Thymus (tissue), 11 donors: ENCODE data around the gene BTRC. TPM values are rescaled to one million over a fixed set of nuclear protein-coding genes. Genes with fewer than 3 reads are reported as not detected.

Source experiments
- DNase-seq, 9 donors: peaks; one replicate each; pipeline ENCODE4 v3.0.0-alpha.2; 2013; ENCODE audit warnings: low spot score in 9 of 9, low read depth in 6 of 9, missing footprints in 1 of 9
- H3K27ac ChIP-seq, 2 donors: one replicate each; pipeline ENCODE4 v1.5.1; 2013; ENCODE audit warnings: control low read depth in 1 of 2, low read depth in 1 of 2, low read length in 1 of 2, mild to moderate bottlenecking in 1 of 2, moderate library complexity in 1 of 2
- H3K27me3 ChIP-seq, 2 donors: one replicate each; pipeline ENCODE4 v1.5.1; 2013; ENCODE audit warnings: low read length in 1 of 2; ENCODE audit not compliant: control insufficient read depth in 2 of 2, insufficient read depth in 1 of 2
- H3K36me3 ChIP-seq, 2 donors: one replicate each; pipeline ENCODE4 v1.5.1; 2013; ENCODE audit warnings: low read length in 1 of 2, mild to moderate bottlenecking in 1 of 2, moderate library complexity in 1 of 2; ENCODE audit not compliant: control insufficient read depth in 2 of 2, insufficient read depth in 2 of 2
- H3K4me1 ChIP-seq, 2 donors: one replicate each; pipeline ENCODE4 v1.5.1; 2013; ENCODE audit warnings: low read length in 2 of 2; ENCODE audit not compliant: control insufficient read depth in 2 of 2, insufficient read depth in 2 of 2
- H3K4me3 ChIP-seq, 2 donors: one replicate each; pipeline ENCODE4 v1.5.1; 2013; ENCODE audit warnings: low read length in 2 of 2, control low read depth in 1 of 2, mild to moderate bottlenecking in 1 of 2
- H3K9me3 ChIP-seq, 2 donors: one replicate each; pipeline ENCODE4 v1.5.1; 2013; ENCODE audit warnings: low read length in 1 of 2, mild to moderate bottlenecking in 1 of 2; ENCODE audit not compliant: control insufficient read depth in 2 of 2, insufficient read depth in 1 of 2
- WGBS: extraction: QIAGEN DNeasy Blood & Tissue Kit; methylation state at CpG from one replicate; pipeline ENCODE4 v1.1.7; 2013; 5-methylcytosine and 5-hydroxymethylcytosine counted together
- polyA plus RNA-seq: library from polyadenylated mRNA; stranded (reverse); fragments of 200-250 nt; gene quantifications from one replicate; pipeline ENCODE4 v1.2.3, GENCODE V29; 2013
- total RNA-seq: library from RNA; stranded (reverse); fragments of 120-200 nt; gene quantifications from one replicate; pipeline ENCODE4 v1.2.4, GENCODE V29; 2013
- donor health status: healthy.

The BTRC gene
- total and polyA plus RNA-seq, 2 donors: 5.0 to 5.3 TPM

GRCh38 chr10:101561068-101561915 lies 207.3 kb downstream of the BTRC start:
- peaks cover 0 to 2% of the 10 kb centered on the region in 2 donors for H3K4me1 ChIP-seq
- no peak for DNase-seq
- no peaks in the 10 kb centered on the region for H3K36me3 ChIP-seq
- WGBS: 92% methylated on average over 15 of the region's 15 CpGs
- H3K4me3 ChIP-seq: no peak overlapping the region
- peaks cover 16 to 36% of the 10 kb centered on the region in 2 donors for H3K27me3 ChIP-seq
- H3K27ac ChIP-seq: no peak overlapping the region
- H3K9me3 ChIP-seq: no peaks in the 10 kb centered on the region

GRCh38 chr10:101562231-101562630 lies 208.3 kb downstream of the BTRC start:
- no peaks in the 10 kb centered on the region for H3K36me3 ChIP-seq
- peaks cover 26 to 46% of the 10 kb centered on the region in 2 donors for H3K27me3 ChIP-seq
- H3K4me3 ChIP-seq: no peak overlapping the region
- WGBS: 96% methylated on average over 5 of the region's 5 CpGs
- no peaks in the 10 kb centered on the region for H3K9me3 ChIP-seq
- DNase-seq: no peak
- H3K4me1 ChIP-seq: peaks cover 0 to 4% of the 10 kb centered on the region in 2 donors
- H3K27ac ChIP-seq: no peak overlapping the region

GRCh38 chr10:101563007-101563406 lies 209.0 kb downstream of the BTRC start:
- Histone ChIP-seq H3K36me3 (no peaks in the 10 kb centered on the region), H3K9me3 (no peaks in the 10 kb centered on the region), H3K4me3 (no peak overlapping the region), H3K4me1 (peaks cover 0 to 4% of the 10 kb centered on the region in 2 donors), H3K27ac (no peak overlapping the region), H3K27me3 (peaks cover 34 to 54% of the 10 kb centered on the region in 2 donors)
- WGBS: 74% methylated on average over 3 of the region's 3 CpGs
- no peak for DNase-seq

GRCh38 chr10:101563497-101564040 lies 209.6 kb downstream of the BTRC start:
- Histone ChIP-seq H3K36me3 (no peaks in the 10 kb centered on the region), H3K27ac (no peak overlapping the region), H3K4me3 (no peak overlapping the region), H3K4me1 (peaks cover 0 to 4% of the 10 kb centered on the region in 2 donors), H3K9me3 (no peaks in the 10 kb centered on the region), H3K27me3 (peaks cover 38 to 59% of the 10 kb centered on the region in 2 donors)
- DNase-seq: no peak
- 89% methylated on average over 11 of the region's 11 CpGs for WGBS

- H3K27ac ChIP-seq: no peak overlapping the region
- WGBS: 95% methylated on average over 15 of the region's 15 CpGs
- no peak overlapping the region for H3K4me3 ChIP-seq
- no peaks in the 10 kb centered on the region for H3K9me3 ChIP-seq
- peaks cover 47 to 69% of the 10 kb centered on the region in 2 donors for H3K27me3 ChIP-seq
- H3K36me3 ChIP-seq: no peaks in the 10 kb centered on the region
- peaks cover 0 to 7% of the 10 kb centered on the region in 2 donors for H3K4me1 ChIP-seq
- DNase-seq: no peak
Measured at GRCh38 chr10:101564490-101564991, 210.6 kb downstream of the BTRC start.

GRCh38 chr10:101565370-101565900 lies 211.5 kb downstream of the BTRC start:
- H3K27ac ChIP-seq: no peak overlapping the region
- DNase-seq: no peak
- no peak overlapping the region for H3K4me3 ChIP-seq
- H3K4me1 ChIP-seq: peaks cover 0 to 15% of the 10 kb centered on the region in 2 donors
- 94% methylated on average over 5 of the region's 5 CpGs for WGBS
- H3K27me3 ChIP-seq: peaks cover 54 to 78% of the 10 kb centered on the region in 2 donors
- H3K9me3 ChIP-seq: no peaks in the 10 kb centered on the region
- H3K36me3 ChIP-seq: no peaks in the 10 kb centered on the region

DNA sequence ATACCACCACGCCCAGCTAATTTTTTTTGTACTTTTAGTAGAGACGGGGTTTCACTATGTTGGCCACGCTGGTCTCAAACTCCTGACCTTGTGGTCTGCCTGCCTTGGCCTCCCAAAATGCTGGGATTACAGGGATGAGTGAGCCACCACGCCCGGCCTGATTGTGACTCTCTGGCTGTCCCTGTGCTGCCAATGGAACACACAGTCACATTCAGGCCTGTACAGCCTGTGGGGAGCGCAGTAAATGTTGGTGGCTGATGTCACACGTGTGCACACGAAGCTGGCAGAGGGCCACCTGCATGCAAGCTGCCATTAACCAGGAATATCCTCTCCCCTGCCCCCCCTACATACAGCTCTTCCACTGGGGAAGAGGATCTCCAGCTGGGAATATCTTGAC lies 212.0 kb downstream of the BTRC start:
- Histone ChIP-seq H3K27me3 (peaks cover 56 to 83% of the 10 kb centered on the region in 2 donors), H3K4me3 (no peak overlapping the region), H3K36me3 (no peaks in the 10 kb centered on the region), H3K9me3 (peaks cover 0 to 4% of the 10 kb centered on the region in 2 donors), H3K27ac (no peak overlapping the region), H3K4me1 (peaks cover 0 to 18% of the 10 kb centered on the region in 2 donors)
- no peak for DNase-seq
- 87% methylated on average over 8 of the region's 8 CpGs for WGBS

GRCh38 chr10:101566333-101567164 lies 212.6 kb downstream of the BTRC start:
- H3K4me1 ChIP-seq: peaks cover 0 to 18% of the 10 kb centered on the region in 2 donors
- H3K27ac ChIP-seq: no peak overlapping the region
- H3K27me3 ChIP-seq: peaks cover 56 to 89% of the 10 kb centered on the region in 2 donors
- 23% methylated on average over 59 of the region's 59 CpGs for WGBS
- no peak for DNase-seq
- H3K4me3 ChIP-seq: no peak overlapping the region
- peaks cover 0 to 6% of the 10 kb centered on the region in 2 donors for H3K9me3 ChIP-seq
- H3K36me3 ChIP-seq: no peaks in the 10 kb centered on the region
